Smooth muscle cell of trachea (primary cell): ENCODE measurements around the gene HYLS1. TPM values are rescaled to one million over a fixed set of nuclear protein-coding genes. Genes with fewer than 3 reads are reported as not detected.

Experiments
- total RNA-seq: library from RNA; depleted of rRNA; stranded (reverse); fragments of >200 nt; gene quantifications from 2 replicates; pipeline ENCODE4 v1.2.1, GENCODE V29; 2014

The HYLS1 gene, protein sequence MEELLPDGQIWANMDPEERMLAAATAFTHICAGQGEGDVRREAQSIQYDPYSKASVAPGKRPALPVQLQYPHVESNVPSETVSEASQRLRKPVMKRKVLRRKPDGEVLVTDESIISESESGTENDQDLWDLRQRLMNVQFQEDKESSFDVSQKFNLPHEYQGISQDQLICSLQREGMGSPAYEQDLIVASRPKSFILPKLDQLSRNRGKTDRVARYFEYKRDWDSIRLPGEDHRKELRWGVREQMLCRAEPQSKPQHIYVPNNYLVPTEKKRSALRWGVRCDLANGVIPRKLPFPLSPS
- 2.8 and 10.0 TPM in 2 replicates for total RNA-seq

DNA sequence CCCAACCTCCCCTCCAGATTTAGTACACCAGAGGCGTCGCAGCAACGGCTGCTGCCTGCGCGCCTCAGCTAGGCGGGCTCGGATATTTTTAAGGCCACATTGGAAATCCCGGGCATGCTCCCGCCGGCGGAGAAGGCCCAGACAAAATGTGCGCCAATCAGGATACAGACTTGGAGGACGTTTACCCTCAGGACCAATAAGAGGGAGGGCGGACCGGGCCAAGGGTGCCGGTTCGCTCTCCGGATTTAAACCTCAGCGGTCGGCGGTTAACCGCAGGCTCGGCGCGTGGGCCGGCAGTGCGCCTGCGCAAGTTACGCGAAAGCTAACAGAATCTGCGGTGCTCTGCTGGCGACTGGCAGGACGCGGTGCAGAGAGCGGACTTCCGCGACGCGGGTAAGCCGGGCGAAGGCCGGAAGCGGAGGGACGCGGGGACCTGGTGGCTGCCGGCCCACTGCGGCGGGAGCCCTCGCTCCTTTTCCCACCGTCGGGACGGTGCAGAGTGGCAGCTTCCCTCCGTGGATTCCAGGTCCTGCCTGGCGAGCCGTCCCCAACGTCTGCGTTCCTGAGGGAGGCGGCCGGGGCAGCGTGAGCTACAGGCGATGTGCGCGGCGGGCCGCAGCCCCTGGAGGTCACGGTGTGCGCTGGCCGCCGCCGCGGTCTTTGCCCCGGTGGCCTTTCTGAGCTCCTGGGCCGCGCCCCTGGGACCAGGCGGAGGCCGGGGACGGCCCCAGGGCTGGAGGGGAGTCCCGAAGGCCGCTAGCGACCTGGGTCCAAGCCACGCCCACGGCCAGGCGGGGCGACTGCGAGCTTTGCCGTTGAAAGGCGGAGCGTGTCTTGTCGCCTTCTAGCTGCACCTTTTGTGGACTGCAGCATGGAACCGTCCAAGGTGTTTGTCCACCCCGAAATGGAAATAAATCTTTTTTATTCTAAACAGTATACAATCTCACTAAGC, at the start of gene HYLS1:
Gene HYLS1, plus strand, starts transcription at position 296 of the 952 bp plus-strand sequence. CDS start 11,701 bp downstream, outside the sequence.

DNA sequence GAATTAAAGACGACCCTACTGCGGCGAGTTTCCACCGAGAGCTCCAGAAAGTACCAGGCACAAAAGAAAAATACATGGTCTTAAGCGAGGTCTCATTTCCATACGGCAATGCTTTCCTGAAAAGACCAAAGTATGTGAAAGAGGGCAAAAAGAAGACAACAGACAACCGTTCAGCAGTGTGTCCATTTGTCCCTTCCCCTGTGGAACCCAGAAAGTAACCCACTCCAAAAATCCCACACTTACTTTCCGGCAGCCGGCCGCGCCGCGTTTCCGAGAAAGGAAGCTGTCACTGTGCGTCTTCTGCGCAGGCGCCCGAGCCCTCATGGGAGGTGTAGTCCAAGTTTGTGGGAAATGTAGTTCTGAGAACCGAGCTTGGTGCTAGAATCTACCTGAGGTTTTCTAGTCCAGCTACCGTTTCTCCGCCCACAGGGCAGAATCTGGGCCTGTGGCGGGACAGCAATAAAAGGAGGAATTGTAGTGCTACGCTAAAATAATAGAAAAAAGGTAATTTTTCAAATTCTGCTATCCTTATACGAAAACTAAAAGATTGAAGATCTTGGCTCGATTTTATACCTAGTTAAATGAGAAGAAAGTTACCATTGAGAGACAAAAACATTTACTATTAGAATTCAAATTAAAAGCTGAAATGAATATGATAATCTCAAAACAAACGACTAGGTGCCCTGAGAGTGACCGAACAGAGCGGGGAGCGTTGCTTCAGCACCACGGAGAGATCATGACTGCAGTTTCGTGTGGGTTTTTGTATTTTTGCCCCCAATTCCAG, 15.7 kb downstream of the HYLS1 start, which contains the start of gene PUS3:
Gene PUS3, minus strand, starts transcription at position 280 of the 784 bp plus-strand sequence. CDS start 6,922 bp downstream, outside the sequence.

DNA sequence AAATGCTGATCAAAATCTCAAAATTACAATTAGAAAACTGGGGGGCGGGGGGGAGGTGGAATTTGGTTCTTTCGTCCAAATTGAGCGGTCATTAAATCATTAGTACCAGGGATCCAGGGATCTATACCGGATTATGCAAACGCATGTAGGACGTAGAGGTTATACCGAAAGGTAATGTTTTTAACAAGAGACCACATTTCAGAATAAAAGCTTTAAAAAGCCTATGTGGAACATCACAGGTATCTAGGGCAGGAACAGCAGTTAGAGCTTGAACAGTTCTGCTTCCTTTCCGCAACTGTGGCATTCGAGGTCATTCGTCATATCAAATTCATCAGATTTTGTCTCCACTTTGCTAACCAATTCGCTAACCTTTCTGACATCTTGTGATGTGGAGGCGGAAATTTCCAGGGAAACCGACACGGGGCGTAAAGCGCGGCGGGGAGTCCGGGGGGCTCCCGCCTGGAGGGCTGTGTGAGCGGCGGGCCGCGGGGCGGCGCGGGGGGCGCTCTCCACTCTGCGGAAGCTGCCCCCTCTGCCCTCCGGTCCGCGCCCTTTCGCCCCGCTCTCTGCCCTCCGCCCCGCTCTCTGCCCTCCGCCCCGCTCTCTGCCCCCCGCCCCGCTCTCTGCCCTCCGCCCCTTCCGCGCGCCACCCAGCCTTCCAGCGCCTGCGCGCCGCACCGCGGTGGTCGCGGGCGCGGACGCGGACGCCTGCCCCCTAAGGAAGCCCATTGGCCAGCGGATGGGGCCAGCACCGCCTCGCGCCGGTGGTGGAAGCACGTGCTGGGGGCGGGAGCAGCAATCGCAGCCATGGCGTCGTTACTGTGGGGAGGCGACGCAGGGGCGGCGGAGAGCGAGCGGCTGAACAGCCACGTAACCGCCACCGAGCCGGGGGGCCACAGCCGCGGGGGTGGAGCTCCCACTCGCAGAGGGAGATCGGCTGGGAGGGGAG, 16.5 kb downstream of the HYLS1 start, which contains the start of gene DDX25:
Gene DDX25, plus strand, starts transcription at position 798 of the 949 bp plus-strand sequence. Its CDS starts 10 bp downstream, at position 808.

DNA sequence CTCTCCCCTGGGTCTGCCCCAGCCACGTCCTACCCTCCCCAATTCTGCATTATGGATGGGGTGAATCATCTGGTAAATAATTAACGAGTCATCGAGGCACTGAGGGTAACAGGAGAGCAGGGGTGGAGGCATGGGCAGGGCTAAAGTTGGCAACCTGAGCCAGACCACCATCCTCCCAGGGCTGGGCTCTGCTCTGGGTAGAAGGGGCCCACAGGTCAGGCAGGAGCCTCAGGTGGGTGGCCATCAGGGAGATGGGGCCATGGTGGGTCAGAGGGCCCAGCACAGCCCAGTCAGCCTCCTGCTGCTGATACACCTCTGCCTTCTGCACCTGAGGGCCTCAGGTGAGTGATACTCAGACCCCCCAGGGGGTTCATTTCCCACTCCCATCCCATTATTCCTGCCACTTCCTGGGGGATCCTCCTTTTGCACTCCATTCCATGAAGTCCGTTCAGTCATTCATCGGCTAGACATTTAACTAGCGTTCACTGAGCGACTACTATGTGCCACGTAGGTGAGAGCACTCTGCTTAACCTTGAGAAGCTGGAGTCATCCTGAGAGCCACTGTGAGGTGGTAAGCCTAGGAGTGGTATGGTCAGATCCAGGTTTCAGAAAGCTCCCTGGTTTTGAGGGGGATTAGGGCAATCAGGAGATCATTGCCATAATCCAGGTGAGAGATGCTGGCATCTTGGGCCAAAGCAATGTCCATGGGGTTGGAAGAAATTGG, 58.5 kb downstream of the HYLS1 start, which contains the start of gene VSIG10L2:
Gene VSIG10L2, plus strand, starts transcription at position 248 of the 724 bp plus-strand sequence. Its CDS starts 12 bp downstream, at position 260.

Other genes starting within 250 kb of the HYLS1 start
- under 0.01 and 0.15 TPM in 2 replicates for gene ACRV1, start 206.8 kb upstream of the HYLS1 start, total RNA-seq
- gene PATE1, start 141.4 kb upstream of the HYLS1 start, total RNA-seq = not detected in 2 replicates
- gene PATE2, start 108.8 kb upstream of the HYLS1 start, total RNA-seq = 0.29 and 0.66 TPM in 2 replicates
- not detected in 2 replicates for gene PATE3, start 99.5 kb upstream of the HYLS1 start, total RNA-seq
- not detected in 2 replicates for gene PATE4, start 54.4 kb upstream of the HYLS1 start, total RNA-seq
- gene PUS3, start 15.5 kb downstream of the HYLS1 start, total RNA-seq = 8.6 and 10.9 TPM in 2 replicates
- not detected in 2 replicates for gene DDX25, start 16.8 kb downstream of the HYLS1 start, total RNA-seq
- gene VSIG10L2, start 58.4 kb downstream of the HYLS1 start, total RNA-seq = not detected in 2 replicates
- 7.9 and 19.8 TPM in 2 replicates for gene CDON, start 175.2 kb downstream of the HYLS1 start, total RNA-seq